SH-SY5Y (cell line): Measurements from ENCODE around the gene HP1BP3.

Experiments used
- GATA2 ChIP-seq: IDR thresholded peaks from 2 replicates; pipeline ENCODE4 v1.6.1; 2011; ENCODE audit warnings: mild to moderate bottlenecking, low read depth, low read length
- GATA3 ChIP-seq: IDR thresholded peaks from 2 replicates; pipeline ENCODE4 v1.6.1; 2011; ENCODE audit warnings: low read depth, mild to moderate bottlenecking, low read length, moderate library complexity

DNA sequence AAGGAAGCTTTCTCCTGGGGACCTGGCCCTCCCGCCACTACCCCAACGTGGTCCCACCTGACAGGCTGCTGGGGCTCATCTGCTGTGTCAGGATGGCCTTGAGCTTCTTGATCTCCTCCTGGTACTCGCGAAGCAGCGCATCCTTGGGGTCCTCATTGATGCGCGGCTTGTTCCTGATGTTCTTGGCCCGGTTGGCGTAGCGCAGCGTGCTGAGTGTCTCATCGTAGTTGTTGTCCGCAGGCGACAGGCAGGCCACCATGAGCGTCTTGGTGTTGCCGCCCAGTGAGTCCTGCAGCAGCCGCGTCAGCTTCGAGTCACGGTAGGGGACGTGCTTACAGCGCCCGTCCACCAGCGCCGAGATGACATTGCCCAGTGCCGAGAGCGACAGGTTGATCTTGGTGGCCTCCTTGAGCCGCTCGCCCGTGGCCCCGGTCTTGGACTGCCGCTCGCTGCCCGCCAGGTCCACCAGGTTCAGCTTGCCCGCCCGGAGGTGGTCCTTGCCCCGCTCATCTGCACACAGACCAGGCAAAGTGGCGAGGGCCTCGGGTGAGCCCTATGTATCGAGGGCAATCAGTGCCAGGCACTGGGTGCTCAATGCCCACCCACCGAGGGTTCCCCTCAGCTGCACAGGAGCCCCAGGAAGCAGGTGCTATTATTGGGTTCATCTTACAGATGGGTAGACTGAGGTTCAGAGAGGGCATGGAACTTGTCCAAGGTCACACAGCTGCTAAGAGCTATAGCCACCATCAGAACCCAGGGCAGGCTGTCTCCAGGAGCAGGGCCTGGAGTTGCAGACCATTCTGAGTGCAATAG lies 82.5 kb downstream of the HP1BP3 start:
- TF ChIP-seq GATA2 (no peak), GATA3 (no peak)
